DMS 273 (cell line): ENCODE results near the gene MPIG6B.

Experiments used
- DNase-seq: peaks from one replicate; lab custom pipeline; 2025; ENCODE audit not compliant: unreplicated experiment; lab: John Stamatoyannopoulos, UW

The MPIG6B gene

GRCh38 chr6:31736768-31737314 is 13.7 kb downstream of the MPIG6B start:
- DNase-seq: no peak

- DNase-seq: no peak
Observed at GRCh38 chr6:31737315-31737990, 14.3 kb downstream of the MPIG6B start.

GRCh38 chr6:31737991-31738979 is 15.1 kb downstream of the MPIG6B start:
- peak; percentile 45 for DNase-seq

- DNase-seq: peak; percentile 100
Observed at GRCh38 chr6:31739639-31740396, 16.6 kb downstream of the MPIG6B start, which contains the start of gene MSH5. Gene MSH5 (plus strand): TSS chr6:31740005. CDS start chr6:31740467, 462 bp downstream.

GRCh38 chr6:31740397-31741223 is 17.4 kb downstream of the MPIG6B start:
- DNase-seq: no peak

- no peak for DNase-seq
Observed at GRCh38 chr6:31741815-31742214, 18.6 kb downstream of the MPIG6B start.

GRCh38 chr6:31742894-31743293 is 19.7 kb downstream of the MPIG6B start:
- no peak for DNase-seq

GRCh38 chr6:31744422-31744821 is 21.2 kb downstream of the MPIG6B start:
- DNase-seq: no peak

- DNase-seq: no peak
Observed at GRCh38 chr6:31749301-31750036, 26.3 kb downstream of the MPIG6B start.

- DNase-seq: no peak
Observed at GRCh38 chr6:31750411-31751022, 27.3 kb downstream of the MPIG6B start.

GRCh38 chr6:31752739-31753319 is 29.7 kb downstream of the MPIG6B start:
- no peak for DNase-seq

GRCh38 chr6:31758281-31758680 is 35.1 kb downstream of the MPIG6B start:
- no peak for DNase-seq

DNA sequence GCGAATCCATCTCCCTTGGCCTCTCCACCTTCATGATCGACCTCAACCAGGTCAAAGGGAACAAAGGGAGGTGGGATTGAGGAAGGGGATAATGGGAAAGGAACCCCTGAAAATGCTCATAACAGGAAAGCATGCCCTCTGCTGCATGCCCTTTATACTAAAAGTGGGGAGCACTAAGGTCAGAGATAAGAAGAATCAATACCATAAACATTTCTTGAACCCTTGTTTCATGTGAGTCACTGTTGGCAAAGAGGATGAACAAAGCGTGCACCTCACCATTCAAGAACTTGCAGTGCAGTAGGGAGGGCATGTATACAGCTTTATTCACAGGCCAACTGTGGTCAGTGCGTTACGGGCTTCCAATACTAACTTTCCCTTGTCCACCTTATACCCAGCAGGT is 37.6 kb downstream of the MPIG6B start:
- DNase-seq: no peak

- DNase-seq: no peak
Observed at GRCh38 chr6:31761343-31761742, 38.2 kb downstream of the MPIG6B start.

DNA sequence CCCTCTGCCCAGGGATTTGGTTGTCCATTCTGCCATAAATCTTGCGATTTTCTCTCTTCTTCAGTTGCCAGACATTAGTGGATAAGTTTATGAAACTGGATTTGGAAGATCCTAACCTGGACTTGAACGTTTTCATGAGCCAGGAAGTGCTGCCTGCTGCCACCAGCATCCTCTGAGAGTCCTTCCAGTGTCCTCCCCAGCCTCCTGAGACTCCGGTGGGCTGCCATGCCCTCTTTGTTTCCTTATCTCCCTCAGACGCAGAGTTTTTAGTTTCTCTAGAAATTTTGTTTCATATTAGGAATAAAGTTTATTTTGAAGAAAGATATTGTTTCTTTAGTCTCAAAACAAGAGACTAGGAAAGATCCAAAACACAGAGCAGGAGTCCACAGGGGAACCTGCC is 39.2 kb downstream of the MPIG6B start, which contains the start of gene SAPCD1:
SAPCD1 (plus strand) TSS at position 301 of the 400 bp plus-strand sequence. CDS start 399 bp downstream, outside the sequence.
- no peak for DNase-seq

- DNase-seq: no peak
Observed at GRCh38 chr6:31762878-31763618, 39.9 kb downstream of the MPIG6B start.

DNA sequence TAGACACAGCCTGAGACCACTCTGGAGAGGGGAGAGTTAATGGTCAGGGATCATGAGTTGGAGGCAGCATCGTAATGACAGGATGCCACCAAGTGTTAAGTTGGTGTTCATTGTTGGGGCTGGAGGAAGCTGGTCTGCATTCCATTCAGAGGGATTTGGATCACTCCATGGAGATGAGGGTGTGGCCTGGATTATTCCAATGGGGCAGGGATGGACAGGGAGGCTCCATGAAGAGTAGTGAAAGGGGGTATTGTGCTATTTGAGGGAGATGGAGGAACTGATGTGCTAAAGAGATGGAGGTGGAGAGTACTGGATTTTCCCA is 40.4 kb downstream of the MPIG6B start:
- DNase-seq: peak; percentile 38

- no peak for DNase-seq
Observed at GRCh38 chr6:31764198-31764597, 41.0 kb downstream of the MPIG6B start.
